Right lobe of liver (tissue), 6 donors: ENCODE measurements around the gene ERGIC1. TPM values are rescaled to one million over a fixed set of nuclear protein-coding genes. Genes with fewer than 3 reads are reported as not detected.
A peak's percentile ranks its signal among the peaks of the same experiment; 100 is the strongest.

Source experiments
- ATAC-seq, 4 donors: fragments of 200-7000 bp; cut with Tn5 transposase; one replicate each; pipeline ENCODE4 v1.9.1; 2020; ENCODE audit warnings: mild to moderate bottlenecking in 4 of 4, moderate library complexity in 4 of 4
- DNase-seq, 3 donors: peaks; one replicate each; pipeline ENCODE4 v3.0.0-alpha.2; 2020
- H3K27ac ChIP-seq, 3 donors: fragments of 200-600 bp; one replicate each; pipeline ENCODE4 v1.8.0; 2022
- H3K27me3 ChIP-seq, 2 donors: fragments of 200-600 bp; one replicate each; pipeline ENCODE4 v1.8.0; 2022
- H3K36me3 ChIP-seq, 4 donors: fragments of 200-600 bp; sonication (generic) in 1 of 4; one replicate each; pipeline versions ENCODE4 v1.5.1 to v1.8.0; 2017 to 2022; ENCODE audit warnings: control low read depth in 1 of 4
- H3K4me1 ChIP-seq, 4 donors: fragments of 200-600 bp; sonication (generic) in 1 of 4; one replicate each; pipeline versions ENCODE4 v1.5.1 to v1.8.0; 2017 to 2022; ENCODE audit warnings: control low read depth in 1 of 4
- H3K4me3 ChIP-seq, 3 donors: fragments of 200-600 bp; one replicate each; pipeline ENCODE4 v1.8.0; 2022
- H3K9me3 ChIP-seq, 4 donors: fragments of 200-600 bp; sonication (generic) in 1 of 4; one replicate each; pipeline versions ENCODE4 v1.5.1 to v1.8.0; 2017 to 2022; ENCODE audit warnings: control low read depth in 1 of 4
- POLR2A ChIP-seq: fragments of 450-650 bp; IDR thresholded peaks from one replicate; pipeline ENCODE4 v1.6.1; 2017; ENCODE audit warnings: antibody characterized with exemption, mild to moderate bottlenecking
- WGBS: methylation state at CpG from one replicate; pipeline ENCODE4 v1.1.6; 2018; ENCODE audit warnings: low coverage, low lambda C conversion rate; ENCODE audit not compliant: insufficient coverage; ENCODE audit errors: missing lambda C conversion rate; 5-methylcytosine and 5-hydroxymethylcytosine counted together
- intact Hi-C, 2 donors: fragments of 100-400 bp; cut with DNase I; formaldehyde crosslinking; loops; one replicate each; pipeline versions ENCODE4 v1.11.2 to v1.14.1; 2022
- total RNA-seq, 6 experiments: library from RNA; depleted of rRNA in 2 of 6; stranded (reverse); fragments of >200 nt in 2 of 6; fragmentation: NEBNext Ultra II Directional in 3 of 6; extraction: Animal tissue kit (Norgen Biotek cat#: 25700) in 3 of 6; gene quantifications; one replicate each; pipeline versions ENCODE4 v1.1.0 to v1.2.4, GENCODE V29; 2016 to 2023
- TF ChIP-seq, protein P1 (sequence below), 4 donors: fragments of 200-600 bp in 3 of 4; fragments of 450-650 bp in 1 of 4; IDR thresholded peaks; one replicate each; pipeline versions ENCODE4 v1.5.1 to v1.8.0; 2016 to 2022; ENCODE audit warnings: antibody characterized with exemption in 4 of 4, mild to moderate bottlenecking in 2 of 4
- donor health status: DM: no; HTN: yes; CAD: no.
- donor health status: DM: no; HTN: no; CAD: no.
- donor health status: DM: no; HTN: no; CAD: no.
- donor health status: DM: no; HTN: yes; CAD: no.
- donor health status: DM: no; HTN: yes; CAD: no.

ERGIC1 gene
- total RNA-seq, 6 experiments from 2014 or later: 103 to 264 (median 154) TPM

GRCh38 chr5:172834415-172835289 lies 601 bp downstream of the ERGIC1 start:
- DNase-seq (peak in 2 of 3 donors; percentile 52 to 62), ATAC-seq (peak; percentile 2 to 3 (median 2))
- Histone ChIP-seq H3K4me3 (peak overlapping the region; percentile 68 to 87 (median 78)), H3K9me3 (no peaks in the 10 kb centered on the region), H3K27ac (peak overlapping the region; percentile 81 to 92 (median 86)), H3K4me1 (peaks cover 0 to 38% (median 11%) of the 10 kb centered on the region in 4 donors), H3K36me3 (no peaks in the 10 kb centered on the region), H3K27me3 (no peaks in the 10 kb centered on the region)
- WGBS: 0% methylated on average over 7 of the region's 32 CpGs
- TF ChIP-seq POLR2A: peak; percentile 89
- TF ChIP-seq, protein P1, sequence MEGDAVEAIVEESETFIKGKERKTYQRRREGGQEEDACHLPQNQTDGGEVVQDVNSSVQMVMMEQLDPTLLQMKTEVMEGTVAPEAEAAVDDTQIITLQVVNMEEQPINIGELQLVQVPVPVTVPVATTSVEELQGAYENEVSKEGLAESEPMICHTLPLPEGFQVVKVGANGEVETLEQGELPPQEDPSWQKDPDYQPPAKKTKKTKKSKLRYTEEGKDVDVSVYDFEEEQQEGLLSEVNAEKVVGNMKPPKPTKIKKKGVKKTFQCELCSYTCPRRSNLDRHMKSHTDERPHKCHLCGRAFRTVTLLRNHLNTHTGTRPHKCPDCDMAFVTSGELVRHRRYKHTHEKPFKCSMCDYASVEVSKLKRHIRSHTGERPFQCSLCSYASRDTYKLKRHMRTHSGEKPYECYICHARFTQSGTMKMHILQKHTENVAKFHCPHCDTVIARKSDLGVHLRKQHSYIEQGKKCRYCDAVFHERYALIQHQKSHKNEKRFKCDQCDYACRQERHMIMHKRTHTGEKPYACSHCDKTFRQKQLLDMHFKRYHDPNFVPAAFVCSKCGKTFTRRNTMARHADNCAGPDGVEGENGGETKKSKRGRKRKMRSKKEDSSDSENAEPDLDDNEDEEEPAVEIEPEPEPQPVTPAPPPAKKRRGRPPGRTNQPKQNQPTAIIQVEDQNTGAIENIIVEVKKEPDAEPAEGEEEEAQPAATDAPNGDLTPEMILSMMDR (IDR thresholded peaks at IDR 0.05): no peak
- intact Hi-C loops: loop anchor here in 1 of 2 donors (10.0 kb wide), 1 partner anchor 50 kb away; no protein-coding TSS in a partner anchor

DNA sequence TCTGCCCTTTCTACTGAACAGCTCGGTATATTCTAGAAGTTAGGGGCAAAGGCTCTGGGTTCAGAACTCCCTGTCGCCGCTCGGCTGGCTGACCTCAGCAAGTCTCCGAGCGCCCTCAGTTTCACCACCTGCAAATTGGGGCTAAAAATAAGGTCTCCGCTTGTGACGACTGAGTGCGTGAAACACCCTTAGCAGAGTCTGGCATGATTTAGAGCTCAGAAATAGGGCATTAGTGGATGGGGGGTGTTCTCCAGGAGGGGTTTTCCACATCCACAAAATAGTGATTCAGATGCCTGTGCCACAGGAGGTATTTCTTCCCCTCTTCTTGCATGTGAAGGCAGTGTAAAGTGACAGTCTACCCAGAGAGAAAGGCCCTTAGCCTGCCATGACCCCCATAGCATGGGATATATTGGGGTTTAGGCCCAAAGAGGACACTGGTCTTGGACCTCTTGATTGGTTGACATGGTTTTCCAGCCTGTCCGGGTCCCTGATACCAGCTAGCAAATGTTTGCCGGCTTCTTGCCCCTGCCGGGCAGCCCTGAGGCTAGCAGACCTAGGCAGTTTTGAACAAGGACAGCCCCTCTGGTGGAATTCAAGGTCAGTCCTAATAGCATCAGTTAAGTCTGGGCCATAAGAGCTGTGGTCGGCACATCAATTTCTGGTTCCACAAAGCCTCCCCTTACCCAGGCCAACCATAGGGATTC lies 1.4 kb downstream of the ERGIC1 start:
- Histone ChIP-seq H3K9me3 (no peaks in the 10 kb centered on the region), H3K27me3 (no peaks in the 10 kb centered on the region), H3K36me3 (no peaks in the 10 kb centered on the region), H3K4me3 (peak overlapping the region; percentile 68 to 87 (median 78)), H3K4me1 (peaks cover 0 to 46% (median 14%) of the 10 kb centered on the region in 4 donors), H3K27ac (peak overlapping the region; percentile 81 to 92 (median 86))
- 17% methylated on average over 9 of the region's 13 CpGs for WGBS
- TF ChIP-seq, protein P1 (IDR thresholded peaks at IDR 0.05): no peak
- TF ChIP-seq POLR2A: peak; percentile 10
- intact Hi-C loops: loop anchor here in 1 of 2 donors (10.0 kb wide), 1 partner anchor 51 kb away; no protein-coding TSS in a partner anchor
- DNase-seq (no peak), ATAC-seq (no peak)

GRCh38 chr5:172835994-172836356 lies 1.9 kb downstream of the ERGIC1 start:
- Histone ChIP-seq H3K36me3 (no peaks in the 10 kb centered on the region), H3K4me1 (peaks cover 0 to 46% (median 14%) of the 10 kb centered on the region in 4 donors), H3K9me3 (no peaks in the 10 kb centered on the region), H3K4me3 (peak overlapping the region in 1 of 3 donors; percentile 87), H3K27me3 (no peaks in the 10 kb centered on the region), H3K27ac (peak overlapping the region; percentile 81 to 92 (median 86))
- intact Hi-C loops: loop anchor here in 1 of 2 donors (10.0 kb wide), 1 partner anchor 51 kb away; no protein-coding TSS in a partner anchor
- no peak for DNase-seq
- no peak for ATAC-seq
- TF ChIP-seq, protein P1 (IDR thresholded peaks at IDR 0.05): no peak
- TF ChIP-seq POLR2A: no peak
- 57% methylated on average over 3 of the region's 4 CpGs for WGBS

GRCh38 chr5:172837640-172838039 lies 3.6 kb downstream of the ERGIC1 start:
- WGBS: 22% methylated on average over 6 of the region's 7 CpGs
- Histone ChIP-seq H3K36me3 (no peaks in the 10 kb centered on the region), H3K4me3 (no peak overlapping the region), H3K27me3 (no peaks in the 10 kb centered on the region), H3K4me1 (peaks cover 0 to 39% (median 10%) of the 10 kb centered on the region in 4 donors), H3K9me3 (no peaks in the 10 kb centered on the region), H3K27ac (peak overlapping the region in 2 of 3 donors; percentile 22 to 92)
- DNase-seq: peak; percentile 74 to 81 (median 77)
- intact Hi-C loops: loop anchor here in 1 of 2 donors (10.0 kb wide), 1 partner anchor 53 kb away; no protein-coding TSS in a partner anchor
- peak in 3 of 4 donors; percentile 5 to 17 (median 10) for ATAC-seq
- TF ChIP-seq POLR2A: peak; percentile 77
- TF ChIP-seq, protein P1 (IDR thresholded peaks at IDR 0.05): no peak
